Measurements from ENCODE around the gene KLHL22.
"Not testable (repeated sequence)": the region's sequence is repeated elsewhere in the genome, so short reads cannot be mapped to it uniquely, and the experiment has no call there.

KLHL22 gene

GRCh38 chr22:20430720-20431510 is 64.7 kb downstream of the KLHL22 start:
- DNase-seq = peak; percentile 51

- DNase-seq = no peak
These were observed 65.4 kb downstream of the KLHL22 start for GRCh38 chr22:20430101-20430719.

- DNase-seq = peak; percentile 57
These were observed 66.1 kb downstream of the KLHL22 start for GRCh38 chr22:20429254-20430100.

- DNase-seq = no peak
These were observed 66.9 kb downstream of the KLHL22 start for GRCh38 chr22:20428496-20429253.

- DNase-seq = no peak
These were observed 67.6 kb downstream of the KLHL22 start for GRCh38 chr22:20427945-20428417.

GRCh38 chr22:20427104-20427944 is 68.3 kb downstream of the KLHL22 start:
- no peak for DNase-seq

GRCh38 chr22:20426259-20426615 is 69.4 kb downstream of the KLHL22 start:
- no peak for DNase-seq

GRCh38 chr22:20425566-20426258 is 69.9 kb downstream of the KLHL22 start:
- no peak for DNase-seq

- DNase-seq = no peak
These were observed 70.5 kb downstream of the KLHL22 start for GRCh38 chr22:20424932-20425565.

- DNase-seq = no peak
These were observed 71.0 kb downstream of the KLHL22 start for GRCh38 chr22:20424568-20424931.

- DNase-seq = no peak
These were observed 71.6 kb downstream of the KLHL22 start for GRCh38 chr22:20423906-20424551.

- DNase-seq = no peak
These were observed 72.3 kb downstream of the KLHL22 start for GRCh38 chr22:20423008-20423905.

- no peak for DNase-seq
These were observed 73.2 kb downstream of the KLHL22 start for GRCh38 chr22:20422271-20423007.

GRCh38 chr22:20421507-20421874 is 74.1 kb downstream of the KLHL22 start:
- DNase-seq = no peak

- DNase-seq = no peak
These were observed 75.3 kb downstream of the KLHL22 start for GRCh38 chr22:20420157-20420842.

- DNase-seq = no peak
These were observed 76.0 kb downstream of the KLHL22 start for GRCh38 chr22:20419664-20419951.

- peak; percentile 54 for DNase-seq
These were observed 77.3 kb downstream of the KLHL22 start for GRCh38 chr22:20418211-20418788.

GRCh38 chr22:20415699-20416098 is 79.9 kb downstream of the KLHL22 start:
- not testable (repeated sequence) for DNase-seq

All from NCI-H1105 (cell line).